T-helper 2 cell treated with Interferon-gamma antibody and Interleukin-4, amounts not matched to agents 5 μg/mL and 100 μg/mL, for 36 hours (primary cell): ENCODE measurements around the gene RFX7.

Experiments used
- DNase-seq: peaks from one replicate; pipeline ENCODE4 v3.0.0; 2021; ENCODE audit warnings: low spot score
- H3K27ac Mint-ChIP-seq: one replicate; pipeline ENCODE4 v1.8.0; 2021; ENCODE audit warnings: mild to moderate bottlenecking, mixed read lengths
- H3K27me3 Mint-ChIP-seq: one replicate; pipeline ENCODE4 v1.8.0; 2021; ENCODE audit warnings: low read depth, mixed read lengths
- H3K36me3 Mint-ChIP-seq: one replicate; pipeline ENCODE4 v1.8.0; 2021; ENCODE audit warnings: low read depth, mixed read lengths
- H3K4me1 Mint-ChIP-seq: one replicate; pipeline ENCODE4 v1.8.0; 2021; ENCODE audit warnings: low read depth, mixed read lengths
- H3K4me3 Mint-ChIP-seq: one replicate; pipeline ENCODE4 v1.8.0; 2022; ENCODE audit warnings: mild to moderate bottlenecking, moderate library complexity, mixed read lengths
- H3K9me3 Mint-ChIP-seq: one replicate; pipeline ENCODE4 v1.8.0; 2021; ENCODE audit warnings: mixed read lengths

Gene RFX7

GRCh38 chr15:56250626-56251025, 6.9 kb upstream of the RFX7 start:
- no peak for DNase-seq
- H3K9me3 Mint-ChIP-seq = no peaks in the 10 kb centered on the region
- peaks cover 10% of the 10 kb centered on the region for H3K4me1 Mint-ChIP-seq
- H3K4me3 Mint-ChIP-seq = no peak overlapping the region
- H3K36me3 Mint-ChIP-seq = no peaks in the 10 kb centered on the region
- peaks cover 15% of the 10 kb centered on the region for H3K27me3 Mint-ChIP-seq
- no peak overlapping the region for H3K27ac Mint-ChIP-seq

DNA sequence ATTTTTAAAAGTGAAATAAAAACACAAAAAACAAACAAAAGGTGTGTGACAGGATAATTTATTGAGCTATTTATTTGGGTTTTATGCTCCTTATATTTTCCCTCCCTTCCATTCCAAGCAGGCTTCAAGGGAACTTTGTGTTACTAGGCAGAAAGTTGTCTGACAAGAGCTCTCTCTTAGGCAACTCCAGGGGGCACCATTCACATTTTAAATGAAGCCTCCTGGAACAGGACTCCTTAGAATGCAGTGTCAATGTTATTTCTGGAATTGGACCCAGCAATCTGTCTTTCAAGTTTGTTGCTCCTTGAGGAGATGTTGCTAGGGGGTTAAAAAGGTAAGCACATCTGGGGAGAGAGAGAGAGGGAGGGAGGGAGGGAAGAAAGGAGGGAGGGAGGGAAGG, 5.4 kb upstream of the RFX7 start:
- peaks cover 24% of the 10 kb centered on the region for H3K4me1 Mint-ChIP-seq

GRCh38 chr15:56248311-56248992, 4.8 kb upstream of the RFX7 start:
- H3K4me1 Mint-ChIP-seq = peaks cover 24% of the 10 kb centered on the region

More for the DNA sequence above, 5.4 kb upstream of the RFX7 start:
- H3K27ac Mint-ChIP-seq = no peak overlapping the region
- H3K36me3 Mint-ChIP-seq = no peaks in the 10 kb centered on the region
- DNase-seq = no peak
- H3K4me3 Mint-ChIP-seq = no peak overlapping the region
- no peaks in the 10 kb centered on the region for H3K9me3 Mint-ChIP-seq
- H3K27me3 Mint-ChIP-seq = peaks cover 10% of the 10 kb centered on the region

GRCh38 chr15:56247266-56247665, 3.6 kb upstream of the RFX7 start:
- Mint-ChIP-seq H3K4me3 (no peak overlapping the region), H3K9me3 (no peaks in the 10 kb centered on the region), H3K4me1 (peaks cover 26% of the 10 kb centered on the region), H3K27ac (no peak overlapping the region), H3K27me3 (no peaks in the 10 kb centered on the region), H3K36me3 (peaks cover 3% of the 10 kb centered on the region)
- no peak for DNase-seq

More at GRCh38 chr15:56248311-56248992, 4.8 kb upstream of the RFX7 start:
- H3K27me3 Mint-ChIP-seq = peaks cover 4% of the 10 kb centered on the region
- no peak for DNase-seq
- no peaks in the 10 kb centered on the region for H3K36me3 Mint-ChIP-seq
- no peak overlapping the region for H3K27ac Mint-ChIP-seq
- H3K4me3 Mint-ChIP-seq = no peak overlapping the region
- H3K9me3 Mint-ChIP-seq = no peaks in the 10 kb centered on the region

- Mint-ChIP-seq H3K4me3 (peak overlapping the region; percentile 83), H3K36me3 (peaks cover 12% of the 10 kb centered on the region), H3K27me3 (no peaks in the 10 kb centered on the region), H3K4me1 (peaks cover 31% of the 10 kb centered on the region), H3K9me3 (no peaks in the 10 kb centered on the region), H3K27ac (peak overlapping the region; percentile 98)
- DNase-seq = peak; percentile 88
Measured at GRCh38 chr15:56245871-56246814, 2.5 kb upstream of the RFX7 start.

DNA sequence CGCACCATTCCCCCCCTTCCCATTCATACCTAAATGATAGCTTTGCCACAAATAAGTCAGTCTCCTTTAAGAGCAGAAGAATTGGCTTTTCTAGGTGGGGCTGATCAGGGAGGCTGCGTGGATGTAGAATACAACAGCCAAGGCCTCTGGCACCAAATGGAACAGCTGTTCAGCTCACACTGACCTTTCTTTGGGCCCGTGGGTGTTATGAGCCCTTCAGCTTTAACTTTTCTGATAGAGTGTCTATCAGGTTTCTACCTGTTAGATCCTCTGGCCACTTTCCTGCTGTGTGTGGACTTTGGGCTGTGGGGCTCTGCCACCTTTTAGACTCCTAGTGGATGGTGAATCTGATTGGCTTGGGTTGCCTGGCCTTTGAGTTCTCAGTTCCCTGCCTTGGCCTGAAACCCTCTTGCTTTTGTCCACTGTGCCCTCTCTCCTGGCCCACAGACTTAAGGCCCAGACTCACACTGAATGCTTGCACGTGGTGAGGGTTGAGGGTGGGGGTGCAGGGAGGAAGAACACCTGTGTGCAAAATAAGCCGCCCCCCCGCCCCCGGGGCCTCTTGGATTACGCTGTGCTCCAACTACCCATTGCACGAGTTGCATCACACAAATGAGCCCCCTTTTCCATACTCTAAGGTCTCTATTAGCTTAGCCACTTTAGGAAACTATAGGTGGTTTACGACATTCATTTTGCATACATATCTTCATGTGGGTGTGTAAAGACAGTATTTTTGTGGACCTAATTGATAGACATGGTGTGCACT, 1.3 kb upstream of the RFX7 start:
- H3K27me3 Mint-ChIP-seq = no peaks in the 10 kb centered on the region
- no peaks in the 10 kb centered on the region for H3K9me3 Mint-ChIP-seq
- H3K36me3 Mint-ChIP-seq = peaks cover 17% of the 10 kb centered on the region
- peak overlapping the region; percentile 98 for H3K27ac Mint-ChIP-seq
- H3K4me3 Mint-ChIP-seq = peak overlapping the region; percentile 83
- peak; percentile 17 for DNase-seq
- H3K4me1 Mint-ChIP-seq = peaks cover 36% of the 10 kb centered on the region

GRCh38 chr15:56244038-56244810, 545 bp upstream of the RFX7 start:
- no peaks in the 10 kb centered on the region for H3K27me3 Mint-ChIP-seq
- no peaks in the 10 kb centered on the region for H3K9me3 Mint-ChIP-seq
- DNase-seq = peak; percentile 40

DNA sequence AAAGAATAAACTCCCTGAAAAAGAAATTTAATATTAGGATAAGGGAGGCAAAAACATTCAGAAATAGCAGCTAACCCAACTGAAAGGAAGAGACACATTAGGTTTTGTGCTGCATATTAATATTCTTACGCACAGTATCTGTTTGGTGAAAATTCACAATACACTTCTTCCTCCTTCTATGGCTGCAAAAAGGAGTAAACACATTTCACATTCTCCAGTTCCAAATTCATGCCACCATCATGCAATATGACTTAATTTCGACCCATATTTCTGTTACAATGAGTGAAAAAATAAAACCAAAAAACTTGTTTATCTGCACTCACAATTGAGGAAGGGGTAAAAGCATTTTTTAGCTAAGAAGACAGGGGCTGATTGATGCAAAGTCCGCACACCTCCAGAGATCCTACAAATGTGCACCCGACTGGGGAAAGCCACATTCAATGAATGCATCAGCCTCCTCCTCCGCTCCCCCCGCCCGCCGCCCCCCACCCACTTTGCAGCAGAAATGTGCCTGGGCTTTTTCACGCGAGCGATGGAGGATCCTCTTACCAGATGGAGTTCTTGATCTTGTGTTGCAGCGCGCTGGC, 1.0 kb downstream of the RFX7 start:
- no peak for DNase-seq
- peak overlapping the region; percentile 99 for H3K4me3 Mint-ChIP-seq
- H3K9me3 Mint-ChIP-seq = no peaks in the 10 kb centered on the region
- H3K27ac Mint-ChIP-seq = peak overlapping the region; percentile 97
- peaks cover 33% of the 10 kb centered on the region for H3K36me3 Mint-ChIP-seq
- H3K4me1 Mint-ChIP-seq = peaks cover 43% of the 10 kb centered on the region
- H3K27me3 Mint-ChIP-seq = no peaks in the 10 kb centered on the region

More at GRCh38 chr15:56244038-56244810, 545 bp upstream of the RFX7 start:
- H3K4me1 Mint-ChIP-seq = peaks cover 39% of the 10 kb centered on the region
- H3K36me3 Mint-ChIP-seq = peaks cover 23% of the 10 kb centered on the region
- H3K4me3 Mint-ChIP-seq = peak overlapping the region; percentile 83
- H3K27ac Mint-ChIP-seq = peak overlapping the region; percentile 98

DNA sequence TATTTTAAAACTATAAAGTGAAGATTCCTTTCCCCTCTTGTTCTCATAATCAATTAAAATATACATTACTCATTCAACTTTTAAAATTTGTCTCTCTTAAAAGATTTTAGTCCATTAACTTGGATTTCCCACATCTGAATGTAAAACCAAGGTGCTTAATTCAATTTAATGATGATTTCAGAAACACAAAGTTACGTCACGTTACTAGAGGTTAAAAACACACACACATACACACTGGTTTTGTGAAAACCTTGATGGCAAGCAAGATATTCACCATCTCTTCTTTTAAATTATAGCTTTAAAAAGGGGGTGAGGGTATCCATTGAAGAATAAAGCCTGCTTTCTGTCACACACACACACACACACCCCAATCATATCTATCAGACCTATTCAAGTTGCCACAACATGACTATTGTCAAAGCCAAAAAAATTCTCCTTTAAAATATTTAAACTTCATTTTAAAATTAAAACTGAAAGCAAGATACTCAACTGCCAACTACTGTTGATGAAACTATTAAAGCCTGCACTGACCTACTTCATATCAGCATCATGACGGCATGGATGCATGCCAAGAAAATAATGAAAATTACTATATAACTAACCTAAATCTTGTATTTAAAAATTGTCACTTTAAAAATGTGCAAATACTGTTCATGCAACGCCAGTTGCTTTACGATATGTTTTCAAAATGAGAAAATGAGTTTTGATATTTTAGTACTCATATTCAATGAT, 2.1 kb downstream of the RFX7 start:
- Mint-ChIP-seq H3K4me1 (peaks cover 45% of the 10 kb centered on the region), H3K27me3 (no peaks in the 10 kb centered on the region), H3K27ac (peak overlapping the region; percentile 88), H3K4me3 (peak overlapping the region; percentile 99), H3K36me3 (peaks cover 43% of the 10 kb centered on the region), H3K9me3 (no peaks in the 10 kb centered on the region)
- DNase-seq = no peak

DNA sequence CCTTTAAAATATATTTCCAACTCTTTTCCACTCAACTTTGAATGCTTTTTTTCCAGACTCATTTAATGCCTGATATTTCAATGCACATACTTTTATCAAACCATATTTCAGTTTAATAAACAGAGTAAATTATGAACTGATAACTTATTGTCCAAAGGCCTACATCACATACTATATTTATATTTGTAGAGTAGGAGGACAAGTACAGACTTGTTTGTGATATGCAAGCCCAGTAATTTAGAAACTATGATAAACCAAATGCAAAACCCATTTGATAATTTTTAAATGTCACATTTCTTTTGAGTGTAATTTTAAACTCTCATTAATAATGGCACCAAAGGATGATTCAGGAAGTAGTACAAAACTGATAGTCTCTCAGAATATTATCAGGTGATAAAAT, 3.3 kb downstream of the RFX7 start:
- Mint-ChIP-seq H3K27me3 (no peaks in the 10 kb centered on the region), H3K36me3 (peaks cover 54% of the 10 kb centered on the region), H3K27ac (no peak overlapping the region), H3K9me3 (peaks cover 10% of the 10 kb centered on the region), H3K4me1 (peaks cover 35% of the 10 kb centered on the region), H3K4me3 (peak overlapping the region; percentile 42)
- no peak for DNase-seq

- peaks cover 45% of the 10 kb centered on the region for H3K9me3 Mint-ChIP-seq
Measured at GRCh38 chr15:56236197-56236596, 7.5 kb downstream of the RFX7 start.

DNA sequence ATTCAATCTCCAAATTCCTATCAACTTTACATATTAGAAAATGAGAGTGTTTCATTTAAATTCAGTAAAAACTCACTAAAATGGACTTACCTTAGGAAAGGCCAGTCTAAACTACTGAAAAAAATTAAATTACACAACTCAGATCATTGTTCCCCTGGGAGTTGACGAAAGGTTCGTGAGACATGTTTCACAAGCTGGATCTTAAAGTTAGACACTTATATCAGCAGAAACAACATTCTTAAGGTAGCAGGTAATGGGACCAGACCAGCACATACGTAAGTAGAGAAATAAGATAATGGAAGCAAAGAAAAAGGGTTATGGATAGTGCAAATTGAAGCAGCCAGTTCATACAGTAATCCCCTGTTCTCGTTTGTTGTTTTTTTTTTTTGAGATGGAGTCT, 8.9 kb downstream of the RFX7 start:
- no peaks in the 10 kb centered on the region for H3K27me3 Mint-ChIP-seq
- no peak for DNase-seq
- H3K9me3 Mint-ChIP-seq = peaks cover 59% of the 10 kb centered on the region
- H3K4me3 Mint-ChIP-seq = no peak overlapping the region
- H3K4me1 Mint-ChIP-seq = peaks cover 20% of the 10 kb centered on the region
- H3K27ac Mint-ChIP-seq = no peak overlapping the region
- H3K36me3 Mint-ChIP-seq = peaks cover 91% of the 10 kb centered on the region

More at GRCh38 chr15:56236197-56236596, 7.5 kb downstream of the RFX7 start:
- no peak overlapping the region for H3K4me3 Mint-ChIP-seq
- H3K4me1 Mint-ChIP-seq = peaks cover 26% of the 10 kb centered on the region
- H3K27ac Mint-ChIP-seq = no peak overlapping the region
- no peaks in the 10 kb centered on the region for H3K27me3 Mint-ChIP-seq
- no peak for DNase-seq
- H3K36me3 Mint-ChIP-seq = peaks cover 83% of the 10 kb centered on the region
